ENCODE results near the gene FMN2. TPM values are rescaled to one million over a fixed set of nuclear protein-coding genes. Genes with fewer than 3 reads are reported as not detected.

Gene FMN2
- total and polyA plus RNA-seq, 2 experiments from 2014 or later, result 0.97 TPM; not detected in 1

DNA sequence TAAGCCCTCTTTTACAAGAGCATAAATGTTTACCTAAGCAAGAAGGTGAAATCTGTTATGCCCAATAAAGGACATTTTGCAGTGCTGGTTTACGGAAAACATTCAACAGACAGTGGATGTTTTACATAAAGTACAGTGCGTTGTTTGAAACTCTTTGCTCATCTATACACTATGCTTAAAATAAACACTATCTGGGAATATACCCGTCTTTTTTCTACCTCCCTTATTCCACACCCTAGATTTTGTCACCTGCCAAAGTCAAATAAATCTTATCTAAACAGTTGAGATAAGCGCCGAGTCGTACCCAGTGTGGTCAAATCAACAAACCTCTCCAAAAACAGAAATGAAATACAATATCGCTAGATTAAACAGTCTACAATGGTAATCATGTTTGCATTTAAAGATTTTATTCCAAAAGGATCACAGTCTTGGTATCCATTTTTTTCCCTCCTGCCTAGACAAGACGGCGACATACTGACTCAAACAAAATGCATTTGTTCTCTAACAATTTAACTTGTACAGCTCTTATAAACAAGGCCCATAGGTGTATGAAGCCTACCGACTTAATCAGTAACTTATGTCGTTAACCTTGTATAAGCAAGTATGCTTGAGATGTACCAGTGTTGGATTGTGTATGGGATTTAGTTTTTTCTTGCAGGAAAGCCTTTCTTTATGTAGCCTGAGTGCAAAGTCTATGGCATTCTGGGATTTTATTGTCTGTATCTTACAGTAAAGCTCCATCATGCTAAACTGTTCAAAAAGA, 189.1 kb downstream of the FMN2 start:
- Histone ChIP-seq H3K27me3 (no peaks in the 10 kb centered on the region), H3K4me1 (ENCODE audit: insufficient read depth) (peaks cover 16% of the 10 kb centered on the region), H3K27ac (peak overlapping the region; percentile 33), H3K4me2 (peak overlapping the region; percentile 59), H3K9me3 (ENCODE audit: low read depth) (no peaks in the 10 kb centered on the region), H3K4me3 (no peak overlapping the region), H4K20me1 (ENCODE audit: insufficient read depth, poor library complexity, severe bottlenecking) (no peaks in the 10 kb centered on the region), H3K79me2 (no peaks in the 10 kb centered on the region), H3K9me2 (replicated peaks; ENCODE audit: insufficient read depth) (no peaks in the 10 kb centered on the region), H3K36me3 (replicated peaks; ENCODE audit: insufficient read depth, low read depth) (no peaks in the 10 kb centered on the region), H2AFZ (no peak overlapping the region)
- peak; percentile 19 for DNase-seq (ENCODE audit: low spot score)
- WGBS (ENCODE audit: low lambda C conversion rate, missing lambda C conversion rate), result 27% methylated on average over 11 of the region's 11 CpGs
- TF ChIP-seq EZH2phosphoT487 (IDR thresholded peaks at IDR 0.05; ENCODE audit: low read depth, severe bottlenecking, unreplicated experiment) (no peak), EZH2 (IDR thresholded peaks at IDR 0.05; ENCODE audit: borderline replicate concordance) (no peak)
- TF ChIP-seq, protein P1, sequence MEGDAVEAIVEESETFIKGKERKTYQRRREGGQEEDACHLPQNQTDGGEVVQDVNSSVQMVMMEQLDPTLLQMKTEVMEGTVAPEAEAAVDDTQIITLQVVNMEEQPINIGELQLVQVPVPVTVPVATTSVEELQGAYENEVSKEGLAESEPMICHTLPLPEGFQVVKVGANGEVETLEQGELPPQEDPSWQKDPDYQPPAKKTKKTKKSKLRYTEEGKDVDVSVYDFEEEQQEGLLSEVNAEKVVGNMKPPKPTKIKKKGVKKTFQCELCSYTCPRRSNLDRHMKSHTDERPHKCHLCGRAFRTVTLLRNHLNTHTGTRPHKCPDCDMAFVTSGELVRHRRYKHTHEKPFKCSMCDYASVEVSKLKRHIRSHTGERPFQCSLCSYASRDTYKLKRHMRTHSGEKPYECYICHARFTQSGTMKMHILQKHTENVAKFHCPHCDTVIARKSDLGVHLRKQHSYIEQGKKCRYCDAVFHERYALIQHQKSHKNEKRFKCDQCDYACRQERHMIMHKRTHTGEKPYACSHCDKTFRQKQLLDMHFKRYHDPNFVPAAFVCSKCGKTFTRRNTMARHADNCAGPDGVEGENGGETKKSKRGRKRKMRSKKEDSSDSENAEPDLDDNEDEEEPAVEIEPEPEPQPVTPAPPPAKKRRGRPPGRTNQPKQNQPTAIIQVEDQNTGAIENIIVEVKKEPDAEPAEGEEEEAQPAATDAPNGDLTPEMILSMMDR (IDR thresholded peaks at IDR 0.05; ENCODE audit: poor library complexity), result no peak

DNA sequence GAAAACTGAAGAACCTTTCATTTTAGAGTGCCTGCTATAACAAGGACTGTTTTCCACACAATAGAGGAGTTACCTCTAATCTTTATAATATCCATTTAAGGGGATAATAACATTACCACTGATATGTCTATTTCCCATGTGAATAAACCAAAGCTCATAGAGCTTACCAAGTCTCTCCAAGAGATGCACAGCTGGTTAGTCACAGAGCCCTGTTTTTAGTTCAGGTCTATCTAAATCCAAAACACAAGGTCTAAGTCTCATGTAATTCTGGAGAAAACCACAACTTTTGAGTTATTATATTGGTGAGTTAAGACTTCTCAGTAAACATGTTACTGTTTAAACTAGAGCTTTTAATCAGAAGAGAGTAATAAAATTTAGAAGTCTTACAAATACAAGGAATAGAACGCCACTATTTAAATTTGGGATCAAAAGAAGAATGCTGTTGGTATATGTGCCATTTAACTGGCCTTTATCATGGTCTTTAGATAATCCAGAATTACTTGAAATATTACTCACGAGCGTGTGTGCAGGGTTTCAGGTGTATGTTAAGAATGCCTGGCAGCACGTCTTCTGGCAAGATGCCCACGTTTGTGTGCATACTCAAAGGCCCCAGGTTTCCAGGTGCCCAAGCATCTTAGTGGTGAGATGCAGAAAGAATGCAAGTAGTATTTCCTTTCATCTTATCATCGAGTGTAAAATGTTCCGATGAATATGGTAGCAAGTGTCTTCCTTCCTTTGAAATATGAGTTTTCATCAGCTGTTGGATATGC, 190.6 kb downstream of the FMN2 start:
- WGBS (ENCODE audit: low lambda C conversion rate, missing lambda C conversion rate), result 65% methylated on average over 7 of the region's 7 CpGs
- Histone ChIP-seq H2AFZ (no peak overlapping the region), H3K36me3 (replicated peaks; ENCODE audit: insufficient read depth, low read depth) (no peaks in the 10 kb centered on the region), H3K27ac (no peak overlapping the region), H3K9me2 (replicated peaks; ENCODE audit: insufficient read depth) (no peaks in the 10 kb centered on the region), H3K9me3 (ENCODE audit: low read depth) (no peaks in the 10 kb centered on the region), H3K79me2 (no peaks in the 10 kb centered on the region), H4K20me1 (ENCODE audit: insufficient read depth, poor library complexity, severe bottlenecking) (no peaks in the 10 kb centered on the region), H3K27me3 (no peaks in the 10 kb centered on the region), H3K4me1 (ENCODE audit: insufficient read depth) (peaks cover 16% of the 10 kb centered on the region), H3K4me2 (no peak overlapping the region), H3K4me3 (no peak overlapping the region)
- TF ChIP-seq EZH2 (IDR thresholded peaks at IDR 0.05; ENCODE audit: borderline replicate concordance) (no peak), EZH2phosphoT487 (IDR thresholded peaks at IDR 0.05; ENCODE audit: low read depth, severe bottlenecking, unreplicated experiment) (no peak)
- TF ChIP-seq, protein P1 (IDR thresholded peaks at IDR 0.05; ENCODE audit: poor library complexity), result no peak
- no peak for DNase-seq (ENCODE audit: low spot score)

DNA sequence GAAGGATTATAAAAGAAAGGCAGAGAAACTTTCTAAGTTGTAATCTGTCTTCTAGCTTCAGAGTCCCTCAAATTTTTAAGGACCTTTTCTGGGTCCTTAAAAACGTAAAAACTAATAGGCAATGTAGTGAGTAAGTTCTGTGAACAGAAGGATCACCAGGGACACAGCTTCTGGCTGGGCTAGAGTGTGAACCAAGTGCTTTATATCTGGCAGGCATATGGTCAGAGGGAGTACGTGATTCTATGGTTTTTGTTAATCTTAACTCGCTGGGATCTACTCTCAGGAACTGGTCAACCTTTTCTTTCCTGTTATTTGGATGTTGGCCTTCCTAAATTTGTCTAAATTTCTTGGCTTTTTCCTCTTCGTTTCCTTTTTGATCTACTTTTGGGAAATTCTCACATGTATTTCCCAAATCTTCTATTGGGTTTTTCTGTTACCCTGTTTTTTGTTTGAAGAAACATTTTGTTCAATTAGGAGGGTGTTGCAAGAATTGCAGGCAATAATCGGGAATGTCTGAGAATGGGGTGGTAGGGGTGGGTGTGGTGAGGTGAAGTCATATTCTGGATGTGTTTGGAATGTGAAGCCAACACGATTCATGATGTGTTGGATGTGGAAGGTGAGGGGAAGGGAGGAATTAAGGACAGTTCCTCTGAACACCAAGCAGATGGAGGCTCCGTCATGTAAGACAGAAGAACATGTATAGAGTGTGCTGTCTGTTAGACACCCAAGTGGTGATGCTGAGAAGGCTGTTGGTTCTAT, 193.2 kb downstream of the FMN2 start:
- WGBS (ENCODE audit: low lambda C conversion rate, missing lambda C conversion rate), result 93% methylated on average over 7 of the region's 7 CpGs
- TF ChIP-seq, protein P1 (IDR thresholded peaks at IDR 0.05; ENCODE audit: poor library complexity), result no peak
- TF ChIP-seq EZH2phosphoT487 (IDR thresholded peaks at IDR 0.05; ENCODE audit: low read depth, severe bottlenecking, unreplicated experiment) (no peak), EZH2 (IDR thresholded peaks at IDR 0.05; ENCODE audit: borderline replicate concordance) (no peak)
- Histone ChIP-seq H3K4me2 (no peak overlapping the region), H2AFZ (no peak overlapping the region), H3K79me2 (no peaks in the 10 kb centered on the region), H3K27me3 (no peaks in the 10 kb centered on the region), H3K27ac (no peak overlapping the region), H3K9me3 (ENCODE audit: low read depth) (no peaks in the 10 kb centered on the region), H3K4me1 (ENCODE audit: insufficient read depth) (peaks cover 16% of the 10 kb centered on the region), H3K36me3 (replicated peaks; ENCODE audit: insufficient read depth, low read depth) (no peaks in the 10 kb centered on the region), H4K20me1 (ENCODE audit: insufficient read depth, poor library complexity, severe bottlenecking) (no peaks in the 10 kb centered on the region), H3K4me3 (no peak overlapping the region), H3K9me2 (replicated peaks; ENCODE audit: insufficient read depth) (no peaks in the 10 kb centered on the region)
- DNase-seq (ENCODE audit: low spot score), result no peak
